ENCODE measurements around the gene KCNH8.
A peak's percentile ranks its signal among the peaks of the same experiment; 100 is the strongest.

- TF ChIP-seq CTCF (IDR thresholded peaks at IDR 0.05) (peak; percentile 38), EZH2 (IDR thresholded peaks at IDR 0.05) (no peak)
Observed at GRCh38 chr3:19250959-19251610, 102.8 kb downstream of the KCNH8 start.
